Right renal pelvis (tissue), 4 donors: ENCODE measurements around the gene CCDC106. TPM values are rescaled to one million over a fixed set of nuclear protein-coding genes. Genes with fewer than 3 reads are reported as not detected.
A peak's percentile ranks its signal among the peaks of the same experiment; 100 is the strongest.

Source experiments
- DNase-seq, 4 donors: peaks; one replicate each; pipeline ENCODE4 v3.0.0-alpha.2; 2013; ENCODE audit warnings: low read depth in 4 of 4, low spot score in 3 of 4, missing footprints in 1 of 4
- polyA plus RNA-seq, 4 donors: library from polyadenylated mRNA; unstranded; fragments of 120-200 nt; gene quantifications; one replicate each; pipeline ENCODE4 v1.2.1, GENCODE V29; 2013; ENCODE audit not compliant: insufficient read length in 4 of 4

CCDC106 gene
- polyA plus RNA-seq, 4 donors, result 19.5 to 26.7 (median 21.3) TPM

- DNase-seq, result no peak
These were observed 18.5 kb downstream of the CCDC106 start for GRCh38 chr19:55666343-55667005.

GRCh38 chr19:55667006-55667381 lies 19.0 kb downstream of the CCDC106 start:
- DNase-seq, result no peak

GRCh38 chr19:55667511-55667910 lies 19.5 kb downstream of the CCDC106 start:
- no peak for DNase-seq

- no peak for DNase-seq
These were observed 19.9 kb downstream of the CCDC106 start for GRCh38 chr19:55667958-55668357.

GRCh38 chr19:55668603-55669348 lies 20.8 kb downstream of the CCDC106 start:
- no peak for DNase-seq

- no peak for DNase-seq
These were observed 21.6 kb downstream of the CCDC106 start for GRCh38 chr19:55669418-55670279.

- no peak for DNase-seq
These were observed 22.5 kb downstream of the CCDC106 start for GRCh38 chr19:55670280-55671053.

- DNase-seq, result no peak
These were observed 23.0 kb downstream of the CCDC106 start for GRCh38 chr19:55671054-55671378.

- no peak for DNase-seq
These were observed 24.4 kb downstream of the CCDC106 start for GRCh38 chr19:55672418-55672817.

GRCh38 chr19:55673465-55673864 lies 25.5 kb downstream of the CCDC106 start:
- DNase-seq, result no peak

GRCh38 chr19:55673889-55674288 lies 25.9 kb downstream of the CCDC106 start:
- no peak for DNase-seq

GRCh38 chr19:55674459-55674840 lies 26.4 kb downstream of the CCDC106 start:
- DNase-seq, result no peak

GRCh38 chr19:55674841-55675660 lies 27.0 kb downstream of the CCDC106 start, which contains the start of gene EPN1:
Gene EPN1 (plus strand): TSS chr19:55675226. CDS start chr19:55678628, 3,402 bp downstream.
- peak; percentile 87 to 90 (median 88) for DNase-seq

- DNase-seq, result no peak
These were observed 27.8 kb downstream of the CCDC106 start for GRCh38 chr19:55675661-55676354.

- no peak for DNase-seq
These were observed 28.4 kb downstream of the CCDC106 start for GRCh38 chr19:55676383-55676782.

- DNase-seq, result no peak
These were observed 29.0 kb downstream of the CCDC106 start for GRCh38 chr19:55676889-55677505.

- DNase-seq, result no peak
These were observed 29.6 kb downstream of the CCDC106 start for GRCh38 chr19:55677572-55678028.

GRCh38 chr19:55678121-55678671 lies 30.2 kb downstream of the CCDC106 start:
- DNase-seq, result no peak
